ENCODE data around the gene ARHGAP22.

GRCh38 chr10:48447356-48448215, 157.3 kb downstream of the ARHGAP22 start:
- TF ChIP-seq CTCF (IDR thresholded peaks at IDR 0.05) (no peak), EP300 (IDR thresholded peaks at IDR 0.05) (no peak), POLR2A (IDR thresholded peaks at IDR 0.05; ENCODE audit: low read depth) (no peak)
